GM20431 (cell line): Measurements from ENCODE around the gene STAT5B.
"Not testable (repeated sequence)": the region's sequence is repeated elsewhere in the genome, so short reads cannot be mapped to it uniquely, and the experiment has no call there.

Source experiments
- in situ Hi-C: fragments of 300-500 bp; cut with MseI, MboI; formaldehyde crosslinking; loops from one replicate; pipeline ENCODE4 v1.15.0; 2020; ENCODE audit warnings: low sequenced_read_pairs; ENCODE audit not compliant: unreplicated experiment

STAT5B gene

GRCh38 chr17:42202159-42202558 is 74.0 kb downstream of the STAT5B start:
- in situ Hi-C loops = loop anchor here (25.0 kb wide), 1 partner anchor 210 kb away; the partner anchor contains the start of gene CAVIN1

- in situ Hi-C loops = loop anchor here (25.0 kb wide), 1 partner anchor 211 kb away; the partner anchor contains the start of gene CAVIN1
Observed at GRCh38 chr17:42201458-42201772, 74.8 kb downstream of the STAT5B start.

GRCh38 chr17:42200706-42201457 is 75.3 kb downstream of the STAT5B start:
- in situ Hi-C loops = loop anchor here (25.0 kb wide), 1 partner anchor 211 kb away; the partner anchor contains the start of gene CAVIN1

- in situ Hi-C loops = loop anchor here (25.0 kb wide), 1 partner anchor 213 kb away; the partner anchor contains the start of gene CAVIN1
Observed at GRCh38 chr17:42199416-42200011, 76.7 kb downstream of the STAT5B start.

- in situ Hi-C loops = no loop called here
Observed at GRCh38 chr17:42198897-42199296, 77.3 kb downstream of the STAT5B start.

- in situ Hi-C loops = no loop called here
Observed at GRCh38 chr17:42197564-42198156, 78.5 kb downstream of the STAT5B start.

GRCh38 chr17:42193969-42194899 is 82.0 kb downstream of the STAT5B start, which contains the start of gene GHDC:
TSS of gene GHDC (minus strand) at chr17:42194494. CDS start at chr17:42193581, 913 bp downstream.
- in situ Hi-C loops = no loop called here

- in situ Hi-C loops = no loop called here
Observed at GRCh38 chr17:42193216-42193968, 82.8 kb downstream of the STAT5B start.

- in situ Hi-C loops = no loop called here
Observed at GRCh38 chr17:42192189-42193126, 83.7 kb downstream of the STAT5B start.

GRCh38 chr17:42191275-42191608 is 84.9 kb downstream of the STAT5B start:
- in situ Hi-C loops = no loop called here

- in situ Hi-C loops = no loop called here
Observed at GRCh38 chr17:42190491-42191274, 85.5 kb downstream of the STAT5B start.

- in situ Hi-C loops = no loop called here
Observed at GRCh38 chr17:42189651-42189965, 86.6 kb downstream of the STAT5B start.

GRCh38 chr17:42188749-42189650 is 87.2 kb downstream of the STAT5B start:
- in situ Hi-C loops = no loop called here

GRCh38 chr17:42187833-42188232 is 88.4 kb downstream of the STAT5B start:
- in situ Hi-C loops = no loop called here

- in situ Hi-C loops = not testable (repeated sequence)
Observed at GRCh38 chr17:42186191-42186590, 90.0 kb downstream of the STAT5B start.

GRCh38 chr17:42185621-42185930 is 90.6 kb downstream of the STAT5B start:
- in situ Hi-C loops = no loop called here
